ENCODE data around the gene NRXN2.

NRXN2 gene

DNA sequence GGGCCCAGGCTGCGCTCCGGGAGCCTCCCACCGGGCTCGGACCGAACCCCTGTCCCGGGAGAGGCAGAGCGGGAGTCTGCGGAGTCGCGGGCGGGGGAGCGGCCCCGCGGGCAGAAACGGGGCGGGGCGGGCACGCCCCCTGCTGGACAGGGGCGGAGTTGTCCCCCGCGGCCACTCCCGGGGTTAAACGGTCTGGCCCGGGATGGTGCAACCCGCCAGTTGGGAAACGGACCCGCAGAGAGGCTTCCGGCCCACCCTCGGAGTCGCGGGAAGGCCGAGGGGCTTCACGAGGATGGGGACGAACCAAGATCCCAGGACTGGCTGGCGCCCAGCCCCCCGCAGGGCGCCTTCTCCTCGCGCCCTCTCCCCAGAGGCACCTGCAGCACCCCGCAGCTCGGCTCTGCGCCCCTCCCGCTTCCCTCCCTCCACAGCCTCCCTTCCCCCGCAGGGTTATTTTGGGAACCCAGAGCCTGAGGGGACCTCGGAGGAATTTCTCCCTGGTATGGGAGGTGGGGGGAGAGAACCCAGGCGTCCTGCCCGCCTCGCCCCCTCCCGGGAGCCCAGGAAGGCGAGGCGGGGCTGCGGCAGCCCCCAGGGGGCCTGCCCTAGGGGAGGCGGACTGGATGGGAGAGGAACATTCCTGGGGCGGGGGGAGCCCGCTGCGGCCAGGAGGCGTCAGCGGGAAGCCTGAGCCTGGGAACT is 20.0 kb upstream of the NRXN2 start:
- no peak for DNase-seq

DNA sequence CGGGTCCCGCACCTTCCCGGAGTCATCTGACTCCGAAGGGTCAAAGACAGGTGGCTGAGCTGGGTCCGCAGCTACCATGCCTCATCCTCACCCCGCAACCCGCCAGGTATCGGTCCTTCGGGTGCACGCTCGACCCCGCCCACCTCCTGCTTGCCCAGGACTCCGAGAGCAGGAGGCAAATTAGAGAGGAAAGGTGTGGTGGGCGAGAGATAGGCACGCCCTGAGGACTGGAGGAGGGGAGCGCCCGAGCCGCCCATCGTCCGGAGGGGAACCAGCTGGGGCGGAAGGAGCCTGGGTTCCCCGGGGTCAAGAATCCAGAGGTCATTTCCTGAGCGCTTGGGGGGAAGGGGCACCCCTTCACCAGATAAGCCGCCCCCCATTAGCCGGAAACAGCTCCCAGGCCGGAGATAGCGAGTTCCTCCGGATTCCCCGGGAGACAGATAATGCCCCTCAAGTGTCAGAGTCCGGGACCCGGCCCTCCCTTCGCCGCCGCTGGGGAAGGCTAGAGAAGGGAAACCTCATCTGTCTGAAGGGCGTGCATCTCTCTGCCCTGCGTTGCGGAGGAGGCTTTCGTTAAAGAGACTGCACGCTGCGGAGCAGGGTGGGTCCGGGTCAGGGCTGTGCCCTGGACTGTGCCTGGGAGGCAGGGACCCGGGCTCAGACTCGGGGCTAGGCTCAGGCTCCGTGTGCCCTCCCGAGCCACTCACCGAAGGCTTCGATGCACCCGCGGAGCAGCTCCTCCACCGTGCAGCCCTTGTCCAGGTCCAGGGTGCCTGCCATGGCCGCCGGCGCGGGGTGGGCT is 19.3 kb upstream of the NRXN2 start:
- DNase-seq = no peak

DNA sequence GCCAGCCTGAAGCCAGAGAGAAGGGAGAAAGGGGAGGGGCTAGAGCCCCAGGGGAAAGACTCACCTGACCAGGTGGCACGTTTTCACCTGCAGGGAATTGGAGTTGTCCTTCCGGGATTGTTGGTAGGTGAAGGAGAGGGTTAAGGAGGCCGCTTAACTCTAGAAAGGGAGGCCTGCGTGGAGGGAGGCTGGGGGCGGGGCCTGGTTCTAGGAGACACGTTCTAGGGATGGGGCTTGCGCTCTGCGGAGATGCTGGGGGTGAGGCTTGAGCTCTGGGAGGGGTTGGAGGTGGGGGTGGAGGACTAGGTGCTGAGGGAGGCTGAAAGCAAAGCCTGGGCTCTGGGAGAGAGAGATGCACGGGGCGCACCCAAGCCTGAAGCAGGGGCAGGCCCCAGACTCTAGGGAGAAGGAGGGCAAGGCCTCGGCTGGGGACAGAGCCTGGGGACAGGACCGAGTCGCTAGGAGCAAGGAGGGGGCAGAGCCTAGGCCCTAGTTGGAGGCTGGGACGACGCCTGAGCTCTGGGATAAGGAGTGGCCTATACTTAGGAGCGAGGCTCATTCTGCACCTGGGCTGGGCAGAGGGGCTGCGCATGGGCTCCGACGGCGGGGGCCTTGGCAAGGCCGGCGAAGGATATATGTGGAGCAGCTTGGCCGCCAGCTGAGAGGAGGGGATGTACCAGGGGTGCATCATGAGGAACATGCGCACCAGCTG is 18.5 kb upstream of the NRXN2 start:
- no peak for DNase-seq

DNA sequence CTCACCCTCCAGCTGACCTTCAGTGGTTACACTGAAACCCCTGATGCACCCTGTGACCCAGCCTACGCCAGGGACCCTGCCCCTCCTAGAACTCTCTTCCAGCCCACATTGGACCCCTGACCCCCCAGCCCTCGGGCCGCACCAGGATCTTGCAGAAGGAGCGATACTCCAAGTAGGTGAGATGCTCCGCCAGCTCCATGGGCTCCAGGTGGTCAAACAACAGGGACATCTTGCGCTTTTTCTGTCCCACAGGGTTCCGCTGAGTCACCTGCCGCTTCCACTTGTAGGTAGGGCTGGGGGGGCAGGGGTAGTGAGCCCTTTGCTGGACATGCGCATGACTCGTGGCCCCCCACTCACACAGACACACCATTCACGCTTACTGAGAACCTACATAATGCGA is 16.9 kb upstream of the NRXN2 start:
- DNase-seq = no peak

DNA sequence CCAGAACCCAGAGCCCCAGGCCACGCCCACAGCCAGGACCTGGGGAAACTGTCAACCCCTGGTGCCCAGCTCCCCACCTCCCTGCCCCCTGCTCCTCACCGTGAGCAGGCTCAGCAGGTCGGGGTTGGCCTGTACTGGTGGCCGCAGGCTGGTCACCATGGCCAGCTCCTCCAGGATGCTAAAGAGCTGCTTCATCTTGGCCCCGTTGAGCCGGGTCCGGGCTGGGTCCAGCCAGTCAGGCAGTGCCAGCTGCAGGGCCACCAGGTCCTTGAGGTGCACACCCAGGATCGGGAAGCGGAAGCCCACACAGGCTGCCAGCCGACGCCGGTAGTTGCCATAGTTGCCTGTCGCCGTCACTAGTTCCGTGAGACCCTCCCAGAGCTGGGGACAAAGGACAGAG is 13.7 kb upstream of the NRXN2 start:
- DNase-seq = no peak

DNA sequence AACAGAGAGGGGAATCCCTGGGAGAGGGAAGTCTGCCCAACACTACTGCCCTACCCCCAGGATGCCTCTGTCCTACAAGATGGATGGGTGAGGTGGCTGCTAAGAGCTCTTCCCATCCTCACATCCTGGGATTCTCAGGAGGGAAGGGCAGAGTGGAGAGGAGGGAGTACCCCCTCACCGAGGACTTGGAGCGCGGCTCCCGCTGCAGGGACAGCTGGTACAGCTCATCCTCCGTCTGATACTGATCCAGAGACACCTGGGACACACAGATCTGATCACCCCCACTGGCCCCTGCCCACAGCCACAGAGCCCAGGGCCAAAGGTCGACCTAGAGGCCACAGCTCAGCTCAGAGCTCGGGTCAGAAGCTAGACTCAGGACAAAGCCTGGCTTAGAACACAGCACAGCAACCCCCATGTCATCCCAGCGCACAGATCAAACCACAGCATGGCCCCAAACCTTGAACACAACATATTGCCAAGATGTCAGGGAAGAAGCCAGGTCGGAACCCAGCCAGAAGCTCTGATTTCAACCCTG is 12.8 kb upstream of the NRXN2 start:
- no peak for DNase-seq

DNA sequence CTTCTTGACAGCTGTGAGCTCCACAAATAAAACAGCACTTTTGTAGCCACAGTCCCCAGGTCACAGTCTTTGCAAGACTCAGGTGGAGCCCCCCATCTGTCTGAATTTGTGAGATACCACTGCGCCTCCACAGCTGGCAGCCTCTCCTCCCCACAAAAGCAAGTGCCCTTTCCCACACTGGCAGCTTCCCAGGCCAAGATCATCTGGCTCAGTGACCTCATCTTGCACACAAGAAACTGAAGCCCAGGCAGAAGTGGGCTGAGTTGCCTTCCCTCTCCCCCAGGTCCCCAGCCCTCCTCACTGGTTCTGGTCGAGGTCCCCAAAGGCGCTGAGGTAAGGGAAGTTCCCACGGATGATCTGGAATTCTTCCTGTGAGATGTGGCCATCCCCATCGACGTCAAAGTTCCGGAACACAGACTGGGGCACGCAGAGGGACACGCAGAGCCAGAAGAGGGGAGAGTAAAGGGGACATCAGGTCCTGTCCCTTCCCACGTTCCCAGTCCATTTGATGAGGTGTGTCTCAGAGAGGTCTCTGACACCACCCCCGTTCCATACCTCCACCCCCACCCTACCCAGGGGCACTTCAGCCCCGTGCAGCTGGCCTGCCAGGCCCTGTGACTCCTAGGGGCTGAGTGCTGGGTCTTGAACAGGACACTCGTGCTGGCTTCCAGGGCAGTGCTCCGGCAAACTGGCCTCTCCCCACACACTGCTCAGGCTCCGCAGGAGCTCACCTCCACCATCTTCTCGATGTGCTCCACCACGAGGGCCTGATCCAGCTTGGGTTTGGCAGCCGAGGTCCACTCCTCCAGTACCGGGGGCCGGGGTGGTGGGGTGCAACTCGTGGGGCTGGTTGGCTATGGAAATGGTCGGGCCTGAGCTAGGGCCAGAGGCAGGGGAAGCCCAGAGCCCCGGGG is 12.1 kb upstream of the NRXN2 start:
- DNase-seq = no peak

DNA sequence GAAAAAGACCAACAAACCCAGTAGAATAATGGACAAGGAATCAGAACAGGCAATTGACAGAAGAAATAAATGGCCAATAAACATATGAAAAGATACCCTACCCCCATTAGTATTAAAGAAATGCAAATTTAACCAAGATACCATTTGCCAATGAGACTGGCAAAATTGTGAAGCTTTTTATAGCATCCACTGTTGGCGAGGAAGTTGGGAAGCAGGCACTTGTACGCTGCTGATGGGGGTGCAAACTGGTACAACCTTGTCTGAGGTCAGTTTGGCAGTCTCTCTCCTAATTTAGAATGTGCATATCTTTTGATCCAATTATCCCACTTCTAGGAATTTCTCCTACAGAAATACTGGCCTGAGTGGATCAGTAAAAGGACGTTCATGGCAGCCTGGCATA is 8.6 kb upstream of the NRXN2 start:
- DNase-seq = no peak

DNA sequence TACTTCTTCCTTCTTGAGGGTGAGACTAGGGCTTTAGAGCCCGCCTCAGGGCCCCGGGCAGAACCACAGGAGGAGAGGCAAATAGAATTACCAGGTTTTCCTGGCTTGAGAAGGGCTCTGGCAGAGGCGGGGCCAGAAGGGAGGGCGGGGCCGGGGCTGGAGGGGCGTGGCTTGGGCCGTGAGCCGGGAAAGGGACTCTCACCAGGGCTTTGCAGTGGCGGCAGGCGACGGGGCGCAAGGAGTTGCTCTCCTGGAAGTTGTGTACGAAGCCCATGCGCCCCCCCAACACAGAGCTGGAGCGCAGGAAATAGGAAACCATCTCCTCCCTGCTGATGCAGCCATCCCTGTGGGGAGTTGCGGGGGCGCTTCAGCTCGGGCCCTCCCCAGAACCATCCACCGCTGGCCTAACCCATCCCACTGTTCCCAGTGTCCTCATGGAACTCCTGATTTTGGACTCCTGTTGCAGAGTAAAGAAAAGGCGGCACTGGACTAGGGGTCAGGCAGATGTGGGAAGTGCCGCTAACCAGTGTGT is 6.9 kb upstream of the NRXN2 start:
- no peak for DNase-seq

DNA sequence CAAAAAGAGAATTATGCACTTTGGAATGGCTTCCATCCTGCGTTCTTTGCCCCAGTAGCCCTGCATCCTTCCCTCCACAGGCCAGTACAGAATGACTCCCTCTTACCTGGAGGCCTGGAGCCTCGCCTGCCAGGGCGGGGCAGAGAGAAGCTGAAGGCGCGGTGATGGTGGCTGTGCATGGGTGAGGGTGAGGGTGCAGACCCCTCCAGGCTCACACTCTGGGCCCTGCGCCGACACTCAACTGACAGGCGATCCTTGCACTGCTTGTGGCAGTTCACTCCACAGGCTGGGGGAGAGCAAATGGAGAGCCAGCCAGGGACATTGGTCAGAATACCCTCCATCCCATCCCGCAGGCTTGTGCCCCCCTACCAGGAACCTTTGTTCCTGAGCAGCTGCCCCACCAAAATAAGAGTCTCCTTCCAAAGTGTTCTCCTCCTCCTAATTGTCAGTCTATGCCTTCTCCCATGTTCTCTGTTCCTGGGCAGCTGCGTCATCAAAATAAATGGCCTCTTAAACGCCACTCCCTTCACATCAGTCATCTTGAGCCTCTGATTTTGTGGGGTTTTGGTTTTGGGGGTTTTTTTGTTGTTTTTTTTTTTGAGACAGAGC is 5.9 kb upstream of the NRXN2 start:
- DNase-seq = no peak

DNA sequence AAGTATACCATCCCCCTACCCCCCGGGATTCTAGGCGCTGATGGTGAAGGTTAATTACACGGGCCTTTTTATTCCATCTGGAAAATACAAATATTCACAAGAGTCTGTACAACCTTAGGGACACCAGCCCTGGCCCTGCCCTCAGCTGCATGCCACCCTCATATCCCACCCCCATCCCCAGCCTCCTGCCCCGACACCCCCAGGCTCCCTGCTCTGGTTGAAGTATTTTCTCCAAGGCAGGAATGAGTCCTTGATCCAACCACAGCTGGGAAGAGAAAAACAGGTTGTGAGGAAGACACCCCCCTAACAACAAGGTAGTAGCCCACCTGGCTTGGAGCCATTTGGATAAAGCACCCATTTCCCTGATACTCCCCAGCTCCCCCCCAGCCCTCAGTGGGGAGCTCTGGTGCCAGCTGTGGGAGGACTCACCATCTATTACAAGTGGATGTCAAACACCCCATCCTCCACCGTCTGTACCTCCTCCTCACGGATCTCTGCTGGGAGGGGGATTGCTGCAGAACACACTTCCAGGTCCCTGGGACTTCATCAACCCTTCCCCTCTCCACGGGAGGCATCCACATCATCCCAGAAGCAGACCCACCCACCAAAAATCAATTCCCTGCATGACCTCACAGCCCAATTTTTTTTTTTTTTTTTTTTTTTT is 4.0 kb upstream of the NRXN2 start:
- no peak for DNase-seq

DNA sequence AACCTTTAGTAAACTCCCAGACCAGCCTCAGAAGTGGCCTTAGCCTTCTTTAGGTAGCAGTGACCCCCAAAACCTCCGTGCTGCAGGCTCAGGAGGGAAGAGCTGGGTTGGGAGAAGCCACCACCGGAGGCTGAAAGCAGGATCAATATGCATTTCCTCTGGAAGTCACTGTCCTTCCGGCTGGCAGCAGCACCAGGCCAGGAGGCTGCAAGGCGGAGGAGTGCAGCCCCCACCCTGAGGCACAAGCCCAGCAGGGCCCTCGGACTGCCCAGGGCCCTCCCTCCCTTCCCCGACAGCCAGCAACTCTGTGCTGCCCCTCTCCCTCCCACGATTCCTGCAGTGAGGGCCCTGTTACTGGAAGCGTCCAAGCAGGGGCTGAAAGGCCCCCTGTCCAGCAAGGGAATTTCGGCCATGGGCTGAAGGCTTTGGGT is 3.2 kb upstream of the NRXN2 start:
- DNase-seq = no peak

DNA sequence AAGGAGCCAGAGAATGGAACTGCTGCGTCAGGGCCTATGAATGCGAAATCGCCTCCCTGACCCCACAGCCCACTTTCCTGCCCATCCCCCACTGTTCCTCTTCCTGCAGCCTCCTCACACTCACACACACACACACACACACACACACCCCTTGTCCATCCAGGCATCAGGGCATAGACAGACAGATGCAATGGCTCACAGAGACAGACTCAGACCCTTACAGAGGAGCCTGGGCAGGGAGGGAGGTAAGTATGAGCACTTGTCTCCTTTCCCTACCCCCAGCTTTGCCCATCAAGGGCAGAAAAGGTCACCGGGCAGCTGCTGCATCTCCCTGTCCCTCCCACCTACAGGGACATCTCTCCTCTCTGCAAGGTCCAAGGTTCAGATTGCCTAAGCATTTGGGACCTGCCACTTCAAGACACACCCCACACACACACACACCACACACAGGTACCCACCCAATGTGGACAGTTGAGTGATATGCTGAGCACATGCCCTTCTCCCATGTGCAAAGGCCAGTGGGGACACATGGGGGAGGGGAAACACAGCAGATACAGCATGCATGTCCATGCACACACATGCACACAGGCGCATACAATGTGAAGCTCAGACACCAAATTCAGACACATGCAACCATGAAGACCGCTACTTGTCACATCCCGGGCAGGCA is 2.0 kb upstream of the NRXN2 start:
- DNase-seq = no peak

DNA sequence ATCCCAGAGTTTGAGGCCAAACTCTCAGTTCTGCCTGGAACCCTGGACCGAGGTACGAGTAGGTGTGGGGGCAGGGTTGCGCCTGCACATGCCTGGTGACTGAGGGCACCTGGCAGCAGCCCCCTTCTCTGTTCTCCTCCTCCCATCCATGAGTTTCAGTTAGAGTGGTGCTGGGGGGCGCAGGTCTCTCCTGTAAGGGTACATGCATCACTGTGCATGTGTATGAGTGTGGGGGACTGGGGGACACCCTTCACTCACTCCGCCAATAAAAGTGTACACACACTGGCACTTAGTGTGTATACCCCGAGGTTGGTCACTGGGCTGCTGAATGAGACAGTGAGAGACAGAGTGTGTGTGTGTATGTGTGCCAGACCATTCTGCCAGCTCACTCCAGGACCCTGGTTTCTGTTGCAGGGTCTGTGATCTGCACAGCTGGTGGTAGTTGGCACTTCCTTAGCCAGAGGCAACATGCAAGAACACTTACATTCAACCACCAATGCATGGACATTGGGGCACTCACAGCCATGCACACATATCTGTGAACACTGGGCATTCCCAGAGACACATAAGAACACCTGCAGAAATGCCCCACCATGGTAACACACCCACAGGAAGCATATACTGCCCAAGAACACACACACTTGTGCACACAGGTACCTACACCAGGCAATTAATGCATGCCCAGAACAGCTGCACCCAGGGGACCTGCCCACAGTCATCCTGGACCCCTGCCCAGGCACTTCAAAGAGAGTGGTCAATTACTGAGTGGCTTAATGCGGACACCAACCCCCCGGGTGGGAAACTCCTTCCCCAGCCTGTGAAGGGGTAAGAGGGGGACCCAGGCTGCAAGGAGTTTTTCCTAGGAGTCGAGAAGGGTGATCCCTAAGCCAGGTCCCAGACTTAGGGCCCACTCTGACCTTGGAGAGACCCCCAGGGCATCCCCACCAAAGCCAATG is 1.2 kb upstream of the NRXN2 start:
- no peak for DNase-seq

DNA sequence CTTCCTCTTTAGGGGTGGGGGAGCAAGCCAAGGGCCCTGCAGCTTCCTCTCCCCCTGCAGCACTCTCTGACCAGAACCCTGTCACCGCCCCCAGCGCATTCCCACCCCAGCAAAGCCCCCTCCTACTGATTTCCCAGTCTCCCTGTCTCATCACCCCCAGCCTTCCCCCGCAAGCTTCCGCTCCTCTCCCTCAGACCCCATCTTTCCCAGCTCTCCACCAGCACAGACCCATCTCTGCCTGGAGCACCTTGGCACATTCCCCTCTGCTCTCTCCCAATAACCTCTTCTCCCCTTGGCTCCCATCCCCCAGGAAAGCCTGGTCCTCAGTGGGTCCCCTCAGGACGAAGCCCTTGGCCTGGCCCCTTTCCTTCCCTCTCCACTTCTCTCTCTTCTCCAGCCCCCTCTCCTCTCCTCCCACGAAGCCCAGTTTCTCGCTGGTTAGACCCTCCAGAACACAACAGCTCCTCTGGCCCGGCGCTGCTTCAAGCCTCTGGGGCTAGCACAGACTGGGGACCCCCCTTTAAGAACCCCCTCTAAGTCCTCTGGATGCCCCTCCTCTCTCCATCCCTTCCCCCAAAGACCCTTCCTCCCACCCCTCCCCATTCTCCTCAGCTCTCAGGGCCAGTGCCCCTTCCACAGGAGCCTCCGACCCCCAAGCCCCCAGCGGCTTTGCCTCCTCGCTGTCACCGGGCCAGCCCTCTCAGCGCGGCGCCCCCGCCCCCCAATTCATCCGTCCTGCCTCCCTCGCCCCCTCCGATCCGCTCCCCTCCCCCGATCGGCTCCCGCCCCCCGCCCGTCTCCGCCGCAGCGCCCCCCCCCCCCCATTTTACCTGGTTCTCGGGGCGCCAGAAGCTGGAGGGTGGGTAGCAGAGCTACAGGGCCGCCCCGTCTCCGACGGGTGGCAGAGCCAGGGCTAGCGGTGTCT is 594 bp downstream of the NRXN2 start:
- DNase-seq = no peak

DNA sequence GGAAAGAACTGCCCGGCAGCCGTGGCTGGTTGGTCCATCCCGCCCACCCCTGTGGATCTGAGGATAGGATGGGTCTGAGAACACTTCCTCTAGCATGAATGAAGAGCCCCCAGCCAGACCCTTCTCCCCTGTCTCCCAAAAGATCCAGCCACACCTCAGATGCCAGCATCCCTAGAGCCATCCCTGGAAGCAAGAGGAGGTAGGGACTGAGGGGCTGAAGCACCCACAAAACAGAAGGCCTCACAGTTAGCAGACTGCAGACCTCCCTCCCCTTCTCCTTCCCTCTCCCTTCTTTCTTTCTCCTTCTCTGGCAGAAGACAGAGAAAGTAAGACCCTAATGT is 1.7 kb downstream of the NRXN2 start:
- DNase-seq = no peak

DNA sequence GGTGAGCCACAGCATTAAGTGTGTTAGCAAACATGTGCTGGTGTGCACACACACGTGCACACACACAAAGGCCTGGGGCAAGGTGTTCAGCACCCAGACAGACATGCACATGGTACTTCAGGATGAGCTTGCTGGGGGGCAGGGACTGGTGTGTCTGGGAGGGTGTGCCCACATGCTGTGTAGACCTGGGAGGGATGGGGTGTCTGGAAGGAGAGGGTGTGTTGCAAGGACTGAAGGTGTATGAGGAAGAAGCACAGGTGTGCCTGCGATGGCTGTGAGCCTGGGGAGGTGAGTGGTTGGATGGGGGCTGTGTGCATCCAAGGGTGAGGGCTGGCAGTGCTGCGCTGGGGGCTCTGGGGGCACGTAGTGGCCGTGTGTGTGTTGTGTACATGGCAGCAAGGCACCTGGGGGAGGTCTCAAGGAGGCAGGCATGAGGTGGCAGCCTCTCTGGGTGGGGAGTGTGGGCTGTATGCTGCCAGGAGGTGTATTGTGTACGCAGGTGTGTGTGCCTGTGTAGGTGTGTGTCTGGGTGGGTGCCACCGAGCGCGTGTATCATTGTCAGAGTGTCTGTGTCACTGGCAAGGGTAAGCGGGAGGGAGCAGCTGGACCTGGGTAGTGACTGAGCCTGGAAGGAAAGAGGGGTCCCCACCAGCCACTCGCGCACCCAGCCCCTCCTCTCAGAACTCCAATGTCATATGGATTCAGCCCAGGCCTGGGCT is 2.2 kb downstream of the NRXN2 start:
- no peak for DNase-seq

DNA sequence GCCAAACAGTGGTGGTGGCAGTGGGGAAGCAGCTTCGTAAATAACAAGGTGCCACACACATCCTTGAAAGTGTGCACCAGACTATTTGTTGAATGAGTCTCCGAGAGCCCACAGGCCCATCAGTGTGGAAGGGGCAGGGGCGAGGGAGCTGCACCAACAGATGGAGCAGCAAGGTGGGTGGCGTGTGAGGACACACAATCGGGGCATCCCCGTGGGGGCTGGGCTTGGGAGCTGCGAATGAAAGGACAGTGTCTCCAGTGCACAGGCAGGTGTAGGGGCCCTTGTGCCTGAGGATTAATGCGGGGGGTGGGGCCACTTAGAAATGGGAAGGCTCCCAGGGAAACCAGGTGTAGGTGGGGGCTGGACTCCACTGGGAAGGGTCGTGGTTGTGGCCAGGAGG is 2.8 kb downstream of the NRXN2 start:
- DNase-seq = no peak
